NOMO-1 (cell line): Measurements from ENCODE around the gene PTOV1.

Experiments used
- DNase-seq, 2 experiments: peaks; one replicate each; lab custom pipeline; 2025; ENCODE audit not compliant: unreplicated experiment in 2 of 2; lab: John Stamatoyannopoulos, UW

The PTOV1 gene

DNA sequence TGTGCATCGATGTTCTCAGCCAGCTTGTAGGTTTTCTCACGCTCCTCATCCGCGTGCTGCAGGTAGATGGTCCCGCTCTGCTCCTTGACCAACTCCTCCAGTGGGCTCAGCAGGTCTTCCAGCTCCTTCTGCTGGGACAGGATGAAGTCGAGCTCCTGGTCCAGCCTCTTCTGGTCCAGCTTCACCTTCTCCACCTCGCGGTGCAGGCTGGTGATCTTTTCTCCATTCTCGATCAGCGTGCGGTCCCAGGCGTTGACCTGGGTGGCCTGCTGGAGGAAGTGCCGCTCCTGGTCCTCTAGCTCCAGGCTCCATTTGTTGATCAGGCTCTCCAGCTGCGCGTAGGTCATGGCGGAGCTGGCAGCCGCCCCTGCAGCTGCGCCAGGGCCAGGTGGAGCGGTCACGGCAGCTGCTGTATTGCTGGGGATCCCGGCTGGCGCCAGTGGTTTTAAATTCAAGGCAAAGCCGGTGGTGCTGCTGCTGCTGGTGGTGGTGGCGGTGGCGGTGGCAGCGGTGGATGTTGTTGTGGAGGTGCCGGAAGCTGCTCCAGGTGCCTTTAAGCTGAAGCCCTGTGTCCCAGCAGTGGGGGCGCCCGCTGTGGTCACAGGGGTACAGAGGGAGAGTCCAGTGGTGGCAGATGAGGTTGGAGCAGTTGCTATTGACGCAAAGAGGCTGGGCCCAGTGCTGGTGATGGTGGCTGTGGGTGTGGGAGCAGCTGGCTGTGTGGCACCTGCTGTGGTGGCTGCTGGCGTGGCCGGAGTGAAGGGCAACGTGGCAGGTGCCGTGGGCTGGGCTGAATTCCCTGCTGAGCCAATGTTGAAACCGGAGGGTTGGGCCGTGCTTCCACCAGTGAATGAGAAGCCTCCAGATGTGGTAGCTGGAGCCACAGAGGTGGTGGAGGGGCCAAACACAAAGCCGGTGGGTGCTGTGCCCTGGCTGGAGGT is 57.8 kb downstream of the PTOV1 start:
- DNase-seq: no peak

DNA sequence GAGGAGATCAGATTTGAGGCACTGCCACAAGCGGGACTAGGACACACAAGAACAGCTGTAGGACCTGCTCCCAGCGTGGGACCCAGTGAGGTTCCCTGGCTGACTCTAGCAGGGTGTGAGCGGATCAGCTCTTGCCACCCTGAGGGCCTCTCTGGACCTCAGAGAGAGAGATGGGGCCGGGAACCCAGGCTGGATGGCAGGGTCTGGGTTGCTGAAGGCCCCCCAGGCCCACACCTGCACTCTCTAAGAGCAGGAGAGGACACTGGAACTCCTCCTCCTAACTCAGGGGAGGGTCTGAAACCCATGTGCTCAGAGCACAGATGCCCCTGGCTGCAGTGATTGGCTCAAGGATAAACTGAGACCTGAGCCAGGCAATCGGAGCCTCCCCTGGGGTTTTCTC is 59.2 kb downstream of the PTOV1 start:
- no peak for DNase-seq
